HL-60 (cell line): Measurements from ENCODE around the gene KCNK17.
"Not testable (repeated sequence)": the region's sequence is repeated elsewhere in the genome, so short reads cannot be mapped to it uniquely, and the experiment has no call there.

Experiments used
- DNase-seq, 2 experiments: peaks; one replicate each; pipeline ENCODE4 v3.0.0-alpha.2; 2010 to 2020; ENCODE audit warnings: low read depth in 1 of 2, low spot score in 1 of 2
- H3K27ac ChIP-seq: fragments of 250-450 bp; sonication (Bioruptor Pico); replicated peaks from 2 replicates; pipeline ENCODE4 v1.5.1; 2020; ENCODE audit warnings: mild to moderate bottlenecking, moderate library complexity
- H3K27me3 ChIP-seq: fragments of 250-450 bp; sonication (Bioruptor Pico); 2 replicates; pipeline ENCODE4 v1.5.1; 2021; ENCODE audit warnings: mild to moderate bottlenecking, moderate library complexity; ENCODE audit not compliant: insufficient read depth, poor library complexity, severe bottlenecking
- H3K4me3 ChIP-seq: replicated peaks from 2 replicates; pipeline ENCODE4 v1.5.1; 2011; ENCODE audit warnings: mild to moderate bottlenecking, control low read depth, low read length; ENCODE audit not compliant: insufficient read depth
- CTCF ChIP-seq: IDR thresholded peaks from one replicate; pipeline ENCODE4 v1.5.1; 2011; ENCODE audit warnings: low read length, control low read depth, inconsistent platforms; ENCODE audit not compliant: insufficient read depth
- GABPA ChIP-seq: IDR thresholded peaks from 2 replicates; pipeline ENCODE4 v1.6.1; 2012; ENCODE audit warnings: low read depth
- POLR2AphosphoS5 ChIP-seq: IDR thresholded peaks from 2 replicates; pipeline ENCODE4 v1.6.1; 2012; ENCODE audit warnings: low read depth
- REST ChIP-seq: IDR thresholded peaks from 2 replicates; pipeline ENCODE4 v1.6.1; 2012; ENCODE audit warnings: low read depth; ENCODE audit not compliant: insufficient replicate concordance
- SPI1 ChIP-seq: IDR thresholded peaks from 2 replicates; pipeline ENCODE4 v1.6.1; 2012; ENCODE audit warnings: low read depth, mild to moderate bottlenecking, borderline replicate concordance

KCNK17 gene

GRCh38 chr6:39286596-39286995 lies 27.6 kb downstream of the KCNK17 start:
- not testable (repeated sequence) for H3K27ac ChIP-seq, DNase-seq

GRCh38 chr6:39282774-39283173 lies 31.4 kb downstream of the KCNK17 start:
- Histone ChIP-seq H3K4me3 (no peak overlapping the region), H3K27ac (no peak overlapping the region), H3K27me3 (no peaks in the 10 kb centered on the region)
- DNase-seq: peak in 1 of 2 experiments; percentile 34
- peak; percentile 74 for TF ChIP-seq SPI1
- TF ChIP-seq POLR2AphosphoS5: no peak
- TF ChIP-seq CTCF: no peak

More at GRCh38 chr6:39286596-39286995, 27.6 kb downstream of the KCNK17 start:
- peak; percentile 48; the same call in 1 of the 2 replicates for TF ChIP-seq SPI1
- not testable (repeated sequence) for H3K27me3 ChIP-seq, H3K4me3 ChIP-seq

GRCh38 chr6:39281312-39281980 lies 32.8 kb downstream of the KCNK17 start:
- no peaks in the 10 kb centered on the region for H3K27me3 ChIP-seq
- TF ChIP-seq GABPA: no peak
- TF ChIP-seq SPI1: no peak
- no peak for TF ChIP-seq CTCF
- TF ChIP-seq POLR2AphosphoS5: no peak
- no peak for TF ChIP-seq REST
- no peak overlapping the region for H3K27ac ChIP-seq
- no peak for DNase-seq
- no peak overlapping the region for H3K4me3 ChIP-seq

GRCh38 chr6:39280247-39280731 lies 33.9 kb downstream of the KCNK17 start:
- TF ChIP-seq CTCF: no peak
- TF ChIP-seq REST: no peak
- no peak for TF ChIP-seq GABPA
- Histone ChIP-seq H3K4me3 (no peak overlapping the region), H3K27me3 (no peaks in the 10 kb centered on the region), H3K27ac (no peak overlapping the region)
- no peak for DNase-seq
